HG03064 (cell line): ENCODE data around the gene SLC2A11.
"Not testable (repeated sequence)": the region's sequence is repeated elsewhere in the genome, so short reads cannot be mapped to it uniquely, and the experiment has no call there.

Experiments
- ATAC-seq: cut with Tn5 transposase; IDR thresholded peaks from one replicate; pipeline ENCODE4 v1.9.1; 2021; ENCODE audit warnings: low read depth; ENCODE audit not compliant: unreplicated experiment

Gene SLC2A11

GRCh38 chr22:23846081-23846469, 11.6 kb upstream of the SLC2A11 start:
- ATAC-seq, result no peak

GRCh38 chr22:23847310-23847920, 10.3 kb upstream of the SLC2A11 start:
- no peak for ATAC-seq

GRCh38 chr22:23847991-23848864, 9.4 kb upstream of the SLC2A11 start:
- no peak for ATAC-seq

- no peak for ATAC-seq
These were observed 8.4 kb upstream of the SLC2A11 start for GRCh38 chr22:23849009-23850006.

GRCh38 chr22:23850136-23850611, 7.5 kb upstream of the SLC2A11 start:
- peak; percentile 69 for ATAC-seq

GRCh38 chr22:23856721-23857605, 712 bp upstream of the SLC2A11 start:
- ATAC-seq, result peak; percentile 40

- ATAC-seq, result no peak
These were observed 775 bp downstream of the SLC2A11 start for GRCh38 chr22:23858484-23858815.

GRCh38 chr22:23859201-23859600, 1.5 kb downstream of the SLC2A11 start:
- ATAC-seq, result no peak

GRCh38 chr22:23860187-23860586, 2.5 kb downstream of the SLC2A11 start:
- ATAC-seq, result not testable (repeated sequence)

GRCh38 chr22:23862103-23862502, 4.4 kb downstream of the SLC2A11 start:
- ATAC-seq, result no peak

GRCh38 chr22:23864499-23865154, 7.0 kb downstream of the SLC2A11 start:
- ATAC-seq, result not testable (repeated sequence)

- ATAC-seq, result no peak
These were observed 10.9 kb downstream of the SLC2A11 start for GRCh38 chr22:23868580-23868979.

- ATAC-seq, result no peak
These were observed 17.2 kb downstream of the SLC2A11 start for GRCh38 chr22:23874871-23875270.

- no peak for ATAC-seq
These were observed 18.1 kb downstream of the SLC2A11 start for GRCh38 chr22:23875801-23876200.

GRCh38 chr22:23877566-23877965, 19.9 kb downstream of the SLC2A11 start:
- ATAC-seq, result no peak

- ATAC-seq, result no peak
These were observed 20.5 kb downstream of the SLC2A11 start for GRCh38 chr22:23878219-23878618.

GRCh38 chr22:23882370-23882769, 24.7 kb downstream of the SLC2A11 start:
- no peak for ATAC-seq

- no peak for ATAC-seq
These were observed 26.0 kb downstream of the SLC2A11 start for GRCh38 chr22:23883658-23884057.

- no peak for ATAC-seq
These were observed 26.5 kb downstream of the SLC2A11 start for GRCh38 chr22:23884140-23884539.
